ENCODE data around the gene C1orf226. TPM values are rescaled to one million over a fixed set of nuclear protein-coding genes. Genes with fewer than 3 reads are reported as not detected.

C1orf226 gene
- total RNA-seq, 2 donors from 2014 or later, result 3.3 to 11.8 TPM

DNA sequence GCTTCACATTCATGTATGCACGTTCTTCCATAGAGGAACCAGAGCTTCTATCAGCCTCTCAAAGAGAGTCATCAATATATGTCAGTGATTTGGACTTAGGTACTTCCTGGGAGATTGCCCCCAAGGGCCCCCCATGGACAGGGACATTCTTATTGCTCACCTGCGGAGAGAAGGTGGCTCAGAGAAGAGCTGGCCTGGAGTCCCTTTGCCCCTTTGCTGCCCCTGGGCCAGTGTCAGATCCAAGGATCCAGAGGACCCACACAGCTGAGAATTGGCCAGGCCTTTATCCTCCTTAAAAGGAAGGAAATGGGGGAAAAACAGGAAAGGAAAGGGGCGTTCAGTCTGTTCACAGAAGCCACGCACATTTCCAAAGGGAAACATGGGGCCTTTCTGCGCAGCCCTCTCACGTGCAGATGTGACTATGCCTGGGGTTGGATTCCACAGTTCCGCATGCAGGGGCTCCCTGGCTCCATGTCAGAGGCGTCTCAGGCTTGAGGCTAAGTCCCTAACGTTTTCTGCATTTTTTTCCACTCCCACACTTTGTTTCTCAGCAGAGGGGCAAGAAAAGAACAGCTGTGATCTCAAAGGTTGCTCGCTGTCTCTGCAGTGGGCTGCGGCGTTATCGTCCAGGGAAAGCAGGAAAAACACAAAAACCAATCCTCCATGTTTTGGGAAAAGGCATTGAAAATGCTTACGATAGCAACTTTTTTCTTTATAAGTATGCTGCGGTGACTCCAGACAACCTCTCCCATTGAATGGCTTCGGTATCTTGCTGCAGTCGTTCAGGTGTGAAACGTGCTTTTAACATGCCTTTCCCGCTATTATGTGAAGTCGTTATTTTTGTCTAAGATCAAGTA is 5.9 kb downstream of the C1orf226 start:
- no peak for DNase-seq (ENCODE audit: low spot score)
- Histone ChIP-seq H3K27ac (no peak overlapping the region), H3K9me3 (no peaks in the 10 kb centered on the region), H3K4me1 (ENCODE audit: control insufficient read depth in 1 of 2, low read depth in 2 of 2) (no peaks in the 10 kb centered on the region), H3K27me3 (replicated peaks; ENCODE audit: insufficient read depth) (no peaks in the 10 kb centered on the region), H3K36me3 (no peaks in the 10 kb centered on the region), H3K4me3 (no peak overlapping the region)
- ATAC-seq (ENCODE audit: insufficient number of reproducible peaks, low FRiP score, low read depth), result no peak
- no peak for TF ChIP-seq CTCF (IDR thresholded peaks at IDR 0.05)

- H3K27me3 ChIP-seq (replicated peaks; ENCODE audit: insufficient read depth), result no peaks in the 10 kb centered on the region
- no peak overlapping the region for H3K4me3 ChIP-seq
- TF ChIP-seq CTCF (IDR thresholded peaks at IDR 0.05), result no peak
- ATAC-seq (ENCODE audit: insufficient number of reproducible peaks, low FRiP score, low read depth) (no peak), DNase-seq (ENCODE audit: low spot score) (no peak)
- H3K4me1 ChIP-seq (ENCODE audit: control insufficient read depth in 1 of 2, low read depth in 2 of 2), result no peaks in the 10 kb centered on the region
- no peaks in the 10 kb centered on the region for H3K36me3 ChIP-seq
- no peak overlapping the region for H3K27ac ChIP-seq
- H3K9me3 ChIP-seq, result no peaks in the 10 kb centered on the region
Observed at GRCh38 chr1:162388083-162388594, 6.6 kb downstream of the C1orf226 start.

- Histone ChIP-seq H3K4me1 (ENCODE audit: control insufficient read depth in 1 of 2, low read depth in 2 of 2) (no peaks in the 10 kb centered on the region), H3K27me3 (replicated peaks; ENCODE audit: insufficient read depth) (no peaks in the 10 kb centered on the region), H3K27ac (no peak overlapping the region), H3K9me3 (no peaks in the 10 kb centered on the region), H3K4me3 (no peak overlapping the region), H3K36me3 (no peaks in the 10 kb centered on the region)
- TF ChIP-seq CTCF (IDR thresholded peaks at IDR 0.05), result no peak
- no peak for ATAC-seq (ENCODE audit: insufficient number of reproducible peaks, low FRiP score, low read depth)
- no peak for DNase-seq (ENCODE audit: low spot score)
Observed at GRCh38 chr1:162388615-162389014, 7.1 kb downstream of the C1orf226 start.

GRCh38 chr1:162389021-162389818 is 7.7 kb downstream of the C1orf226 start:
- DNase-seq (ENCODE audit: low spot score) (no peak), ATAC-seq (ENCODE audit: insufficient number of reproducible peaks, low FRiP score, low read depth) (no peak)
- Histone ChIP-seq H3K27ac (no peak overlapping the region), H3K4me3 (no peak overlapping the region), H3K9me3 (no peaks in the 10 kb centered on the region), H3K27me3 (replicated peaks; ENCODE audit: insufficient read depth) (no peaks in the 10 kb centered on the region), H3K36me3 (no peaks in the 10 kb centered on the region), H3K4me1 (ENCODE audit: control insufficient read depth in 1 of 2, low read depth in 2 of 2) (no peaks in the 10 kb centered on the region)
- no peak for TF ChIP-seq CTCF (IDR thresholded peaks at IDR 0.05)

GRCh38 chr1:162389971-162390370 is 8.4 kb downstream of the C1orf226 start:
- no peak for TF ChIP-seq CTCF (IDR thresholded peaks at IDR 0.05)
- ATAC-seq (ENCODE audit: insufficient number of reproducible peaks, low FRiP score, low read depth), result no peak
- no peaks in the 10 kb centered on the region for H3K27me3 ChIP-seq (replicated peaks; ENCODE audit: insufficient read depth)
- no peak overlapping the region for H3K27ac ChIP-seq
- no peaks in the 10 kb centered on the region for H3K4me1 ChIP-seq (ENCODE audit: control insufficient read depth in 1 of 2, low read depth in 2 of 2)
- DNase-seq (ENCODE audit: low spot score), result no peak
- no peaks in the 10 kb centered on the region for H3K9me3 ChIP-seq
- no peaks in the 10 kb centered on the region for H3K36me3 ChIP-seq
- H3K4me3 ChIP-seq, result no peak overlapping the region
